DOHH2 (cell line): Measurements from ENCODE around the gene CNOT6.

Source experiments
- H3F3A ChIP-seq: fragments of 200-600 bp; sonication (generic), shearing (Covaris generic); 2 replicates; pipeline ENCODE4 v1.6.0; 2016; ENCODE audit warnings: antibody characterized with exemption, mild to moderate bottlenecking; ENCODE audit not compliant: control insufficient read depth, insufficient read depth
- H3K27ac ChIP-seq: fragments of 200-600 bp; sonication (generic); 2 replicates; pipeline ENCODE4 v1.5.1; 2014; ENCODE audit warnings: low read depth, mild to moderate bottlenecking, low read length, moderate library complexity
- H3K27me3 ChIP-seq: fragments of 200-600 bp; sonication (generic); 2 replicates; pipeline ENCODE4 v1.6.1; 2014; ENCODE audit warnings: mild to moderate bottlenecking, low read length, mixed read lengths; ENCODE audit not compliant: control insufficient read depth
- H3K36me3 ChIP-seq: fragments of 200-600 bp; sonication (generic); 2 replicates; pipeline ENCODE4 v1.6.1; 2014; ENCODE audit warnings: mild to moderate bottlenecking, low read length, moderate library complexity, mixed read lengths; ENCODE audit not compliant: control insufficient read depth
- H3K4me1 ChIP-seq: fragments of 200-600 bp; sonication (generic); 2 replicates; pipeline ENCODE4 v1.6.1; 2014; ENCODE audit warnings: mild to moderate bottlenecking, low read length, mixed read lengths; ENCODE audit not compliant: control insufficient read depth
- H3K4me2 ChIP-seq: fragments of 200-600 bp; sonication (generic); 2 replicates; pipeline ENCODE4 v1.6.0; 2014; ENCODE audit warnings: mild to moderate bottlenecking, low read length, moderate library complexity
- H3K4me3 ChIP-seq: fragments of 200-600 bp; sonication (generic); 2 replicates; pipeline ENCODE4 v1.5.1; 2014; ENCODE audit warnings: mild to moderate bottlenecking, low read length, mixed read lengths
- H3K79me2 ChIP-seq: fragments of 200-600 bp; sonication (generic); 2 replicates; pipeline ENCODE4 v1.6.1; 2014; ENCODE audit warnings: mild to moderate bottlenecking, low read length, mixed read lengths; ENCODE audit not compliant: control insufficient read depth
- H3K9me2 ChIP-seq: fragments of 200-600 bp; sonication (generic); replicated peaks from 2 replicates; pipeline ENCODE4 v1.6.1; 2014; ENCODE audit warnings: mild to moderate bottlenecking, low read length, mixed read lengths; ENCODE audit not compliant: control insufficient read depth
- H3K9me3 ChIP-seq: fragments of 200-600 bp; sonication (generic); 2 replicates; pipeline ENCODE4 v1.6.1; 2014; ENCODE audit warnings: antibody characterized with exemption, low read length, mixed read lengths; ENCODE audit not compliant: control insufficient read depth, insufficient read depth
- H4K20me1 ChIP-seq: fragments of 200-600 bp; sonication (generic); 2 replicates; pipeline ENCODE4 v1.6.0; 2014; ENCODE audit warnings: low read depth, mild to moderate bottlenecking, antibody characterized with exemption, low read length, moderate library complexity; ENCODE audit not compliant: control insufficient read depth, insufficient read depth
- CTCF ChIP-seq: fragments of 200-600 bp; sonication (generic); IDR thresholded peaks from one replicate; pipeline ENCODE4 v1.5.1; 2014; ENCODE audit warnings: antibody characterized with exemption, mild to moderate bottlenecking, low read depth, low read length; ENCODE audit not compliant: poor library complexity, severe bottlenecking
- EZH2phosphoT487 ChIP-seq: fragments of 200-600 bp; sonication (generic); IDR thresholded peaks from 2 replicates; pipeline ENCODE4 v1.6.1; 2017; ENCODE audit warnings: borderline replicate concordance, mild to moderate bottlenecking, antibody characterized with exemption, low read length, moderate library complexity, mixed read lengths

The CNOT6 gene

GRCh38 chr5:180608572-180609310, 114.6 kb downstream of the CNOT6 start:
- no peaks in the 10 kb centered on the region for H3F3A ChIP-seq
- no peak overlapping the region for H3K4me2 ChIP-seq
- H3K9me3 ChIP-seq, result no peaks in the 10 kb centered on the region
- no peaks in the 10 kb centered on the region for H3K27me3 ChIP-seq
- TF ChIP-seq EZH2phosphoT487, result no peak
- TF ChIP-seq CTCF, result no peak
- no peaks in the 10 kb centered on the region for H3K4me1 ChIP-seq
- H3K36me3 ChIP-seq, result no peaks in the 10 kb centered on the region
- H3K27ac ChIP-seq, result no peak overlapping the region
- H3K79me2 ChIP-seq, result no peaks in the 10 kb centered on the region
- no peak overlapping the region for H3K4me3 ChIP-seq
- no peaks in the 10 kb centered on the region for H4K20me1 ChIP-seq
- no peaks in the 10 kb centered on the region for H3K9me2 ChIP-seq

- no peaks in the 10 kb centered on the region for H3K9me3 ChIP-seq
- TF ChIP-seq CTCF (no peak), EZH2phosphoT487 (no peak)
- H3K27me3 ChIP-seq, result no peaks in the 10 kb centered on the region
Measured at GRCh38 chr5:180609386-180609785, 115.2 kb downstream of the CNOT6 start.

GRCh38 chr5:180609817-180610550, 115.8 kb downstream of the CNOT6 start:
- TF ChIP-seq CTCF, result no peak
- no peak for TF ChIP-seq EZH2phosphoT487
- H3K36me3 ChIP-seq, result no peaks in the 10 kb centered on the region
- H3K4me1 ChIP-seq, result no peaks in the 10 kb centered on the region
- H3F3A ChIP-seq, result no peaks in the 10 kb centered on the region
- no peak overlapping the region for H3K27ac ChIP-seq
- no peaks in the 10 kb centered on the region for H3K27me3 ChIP-seq
- no peak overlapping the region for H3K4me2 ChIP-seq
- H3K9me2 ChIP-seq, result no peaks in the 10 kb centered on the region
- H4K20me1 ChIP-seq, result no peaks in the 10 kb centered on the region
- H3K79me2 ChIP-seq, result no peaks in the 10 kb centered on the region
- no peaks in the 10 kb centered on the region for H3K9me3 ChIP-seq
- H3K4me3 ChIP-seq, result no peak overlapping the region

More at GRCh38 chr5:180609386-180609785, 115.2 kb downstream of the CNOT6 start:
- Histone ChIP-seq H3K4me3 (no peak overlapping the region), H3K4me2 (no peak overlapping the region), H3K27ac (no peak overlapping the region), H4K20me1 (no peaks in the 10 kb centered on the region), H3K36me3 (no peaks in the 10 kb centered on the region), H3K79me2 (no peaks in the 10 kb centered on the region), H3F3A (no peaks in the 10 kb centered on the region), H3K4me1 (no peaks in the 10 kb centered on the region), H3K9me2 (no peaks in the 10 kb centered on the region)
